HG03439 (cell line): ENCODE measurements around the gene PEG3.
"Not testable (repeated sequence)": the region's sequence is repeated elsewhere in the genome, so short reads cannot be mapped to it uniquely, and the experiment has no call there.

Experiments used
- ATAC-seq: cut with Tn5 transposase; IDR thresholded peaks from one replicate; pipeline ENCODE4 v1.9.1; 2021; ENCODE audit warnings: mild to moderate bottlenecking, moderate library complexity; ENCODE audit not compliant: unreplicated experiment

PEG3 gene

DNA sequence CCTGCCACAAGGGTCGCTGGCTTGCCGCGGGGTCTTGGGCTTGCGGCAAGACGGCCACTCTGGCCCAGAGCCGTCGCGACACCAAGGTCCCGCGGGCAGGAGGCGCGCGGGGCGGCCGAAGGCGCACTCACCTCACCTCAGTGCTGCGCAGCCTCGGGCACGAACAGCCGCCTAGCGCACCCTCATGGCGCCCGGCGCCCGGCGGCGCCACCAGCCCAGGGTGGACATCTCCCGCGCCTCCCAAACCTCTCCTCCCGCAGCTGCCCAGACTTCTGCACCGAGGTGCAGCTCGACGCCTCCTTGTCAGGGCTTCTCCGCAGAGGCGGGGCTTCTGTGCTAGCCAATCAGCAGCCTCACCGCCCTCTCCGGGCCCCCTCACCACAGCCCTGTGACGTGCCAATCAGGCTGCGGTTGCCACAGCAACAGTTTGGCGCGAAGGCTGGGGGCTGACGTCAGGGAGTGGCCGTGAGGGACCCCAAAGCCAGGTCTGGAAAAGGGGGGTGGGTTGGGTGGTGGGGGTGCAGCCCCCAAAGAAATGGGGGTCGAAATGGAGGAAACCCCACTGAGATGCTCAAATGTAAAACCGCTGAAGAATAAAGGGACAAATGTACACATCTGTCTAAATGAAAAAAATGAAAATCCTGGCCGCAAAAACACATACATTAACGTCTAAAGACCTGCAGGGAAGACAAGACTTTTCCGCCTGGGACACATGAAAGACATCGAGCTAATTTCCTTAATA lies at the start of gene PEG3, which contains the start of gene ZIM2:
PEG3 (minus strand) TSS at position 276 of the 742 bp plus-strand sequence. CDS start 16,071 bp downstream, outside the sequence.
ZIM2 (minus strand) TSS at position 276 of the 742 bp plus-strand sequence. CDS start 16,449 bp downstream, outside the sequence.
- no peak for ATAC-seq

DNA sequence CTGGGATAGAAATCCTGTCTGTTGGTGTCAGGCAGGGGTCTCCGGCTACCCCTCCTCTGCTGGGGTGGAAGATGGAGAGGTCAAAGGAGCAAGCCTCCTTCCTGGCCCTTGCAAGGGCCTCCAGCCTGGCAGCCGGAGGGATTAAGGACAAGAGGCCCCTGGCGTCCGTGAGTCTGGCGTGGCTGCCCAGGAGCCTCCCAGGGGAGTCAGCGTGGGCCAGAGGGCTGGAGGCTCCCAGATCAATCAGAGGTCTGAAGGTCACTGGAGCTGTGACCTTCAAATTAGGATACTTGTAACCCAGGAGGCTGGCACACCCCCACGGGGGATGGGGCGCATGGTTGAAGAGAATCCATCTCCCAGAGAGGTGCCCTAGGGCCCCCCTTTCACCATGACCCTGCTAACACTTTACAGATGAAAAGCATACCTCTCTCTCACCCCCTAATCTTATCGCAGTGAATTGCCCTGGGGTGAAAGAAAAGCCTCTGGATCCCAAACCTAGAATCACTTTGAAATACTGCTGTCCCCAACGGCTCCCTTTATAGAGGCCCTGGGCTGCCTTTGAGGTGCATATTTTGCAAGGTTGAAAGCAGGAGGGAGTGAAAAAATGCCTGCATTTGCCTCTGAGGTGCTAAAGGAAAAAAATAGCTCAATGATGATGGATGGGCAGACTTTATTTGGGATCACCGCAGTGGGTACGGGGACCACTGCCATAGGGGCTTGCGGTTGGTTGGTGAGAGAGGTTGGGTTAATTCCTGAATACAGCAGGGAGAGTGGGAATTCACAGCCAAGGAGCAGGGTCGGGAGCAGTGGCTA lies 44.9 kb upstream of the PEG3 start:
- ATAC-seq = no peak

DNA sequence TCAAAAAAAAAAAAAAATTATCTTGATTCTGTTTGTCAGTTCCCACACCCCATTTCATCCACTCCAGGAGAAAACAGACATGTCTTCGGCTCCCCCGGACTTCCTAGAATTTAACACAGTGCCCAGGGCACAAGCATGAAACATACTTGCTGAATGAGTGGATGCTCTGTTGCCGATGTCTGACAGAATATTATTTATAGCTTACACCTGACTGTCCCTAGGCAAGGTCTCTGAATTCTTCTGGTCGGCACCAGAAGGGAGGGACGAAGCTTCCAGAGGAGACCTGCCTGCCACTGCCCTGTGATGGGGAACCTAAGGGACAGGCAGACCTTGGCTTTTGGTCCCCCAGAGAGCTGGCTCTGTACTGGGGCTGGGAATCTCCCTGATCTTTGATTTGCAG lies 43.9 kb upstream of the PEG3 start:
- ATAC-seq = no peak

DNA sequence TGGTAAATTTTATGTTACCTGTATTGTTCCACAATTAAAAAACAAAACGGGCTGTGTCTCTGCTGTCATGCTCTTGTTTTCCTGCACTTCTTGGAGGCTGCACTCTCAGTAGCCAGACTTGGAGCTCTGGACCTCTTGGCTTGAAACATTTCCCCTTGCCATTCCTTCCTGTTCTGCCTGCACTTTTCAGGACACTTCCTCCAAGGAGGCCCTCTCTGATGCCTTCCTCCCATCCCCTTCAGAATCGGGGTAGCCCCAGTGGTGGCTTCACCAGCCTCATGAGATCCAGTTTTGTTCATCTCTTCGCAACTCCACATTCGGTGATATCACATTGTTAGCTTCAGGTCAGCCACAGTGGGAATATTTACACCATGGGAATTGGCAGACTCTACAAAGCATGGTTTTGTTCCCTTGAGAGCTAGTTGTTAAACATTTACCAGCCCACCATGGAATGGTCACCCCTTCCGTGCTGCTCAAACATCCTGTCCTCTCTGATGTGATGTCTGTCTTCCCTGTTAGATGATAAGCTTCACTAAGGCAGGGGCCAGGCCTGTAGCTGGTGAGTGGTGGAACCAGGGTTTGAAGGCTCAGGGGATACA lies 40.2 kb upstream of the PEG3 start:
- no peak for ATAC-seq

DNA sequence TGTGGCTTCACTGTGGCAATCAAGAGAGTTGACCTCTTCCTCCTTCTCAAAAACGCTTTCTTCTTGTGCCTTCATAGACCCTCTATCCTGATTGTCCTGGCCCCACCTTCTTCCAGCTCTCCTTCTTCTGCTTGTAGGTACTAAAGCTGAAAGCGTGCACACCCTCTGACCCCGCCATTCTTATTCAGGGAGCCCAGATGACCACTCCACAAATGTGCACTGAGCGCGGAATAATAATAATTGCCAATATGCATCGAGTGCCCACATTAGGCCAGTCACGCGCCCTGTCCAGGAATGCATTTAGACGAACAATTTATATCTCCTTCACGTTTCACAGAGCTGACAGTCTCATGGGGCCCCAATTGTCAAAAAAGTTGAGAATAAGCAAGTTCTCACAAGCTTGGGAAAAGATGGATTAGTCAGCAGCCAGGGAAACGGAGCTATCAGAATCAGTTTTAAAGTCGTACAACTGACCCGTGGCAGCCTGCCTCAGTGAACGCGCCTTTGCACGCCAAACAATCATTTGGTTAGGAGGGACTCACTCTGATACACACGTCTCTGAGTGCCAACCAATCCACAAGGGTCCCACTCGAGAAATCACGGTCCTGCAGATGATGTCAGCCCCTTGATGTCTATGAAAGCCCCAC lies 36.7 kb upstream of the PEG3 start:
- no peak for ATAC-seq

DNA sequence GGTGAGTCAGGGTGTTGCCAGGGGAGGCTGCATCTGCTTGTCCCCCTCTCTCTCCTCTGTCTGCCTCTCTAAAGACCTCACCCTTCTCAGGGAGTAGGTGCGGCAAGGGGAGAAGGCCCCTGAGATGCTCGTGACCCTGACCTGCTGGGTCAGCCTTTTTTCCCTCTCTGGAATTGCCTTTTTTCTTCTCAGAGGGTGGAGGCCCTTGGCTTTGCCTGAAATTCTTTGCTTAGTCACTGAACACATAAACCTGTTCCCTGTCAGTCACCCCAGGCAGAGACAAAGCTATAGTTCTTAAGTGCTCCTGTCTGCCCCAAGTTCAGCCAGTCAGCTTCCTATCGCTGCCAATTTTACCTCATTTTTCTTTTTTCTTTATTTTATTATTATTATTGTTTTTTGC lies 35.2 kb upstream of the PEG3 start:
- no peak for ATAC-seq

DNA sequence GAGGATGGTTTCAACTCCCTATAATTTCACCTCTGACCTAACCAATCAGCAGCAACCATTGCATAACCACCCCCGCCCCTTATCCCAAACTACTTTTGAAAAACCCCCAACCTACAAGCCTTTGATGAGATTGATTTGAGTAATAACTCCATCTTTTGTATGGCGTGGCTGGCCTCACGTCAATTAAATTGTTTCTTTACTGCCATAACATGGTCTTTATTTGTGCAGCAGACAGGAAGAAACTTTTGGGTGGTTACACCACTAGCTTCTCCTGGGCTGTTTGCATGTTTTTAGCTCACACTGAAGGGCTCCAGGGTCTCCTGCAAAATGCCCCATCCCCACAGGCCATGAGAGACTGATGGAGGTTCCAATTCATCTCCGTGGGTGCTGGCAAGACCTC lies 34.0 kb upstream of the PEG3 start:
- no peak for ATAC-seq

DNA sequence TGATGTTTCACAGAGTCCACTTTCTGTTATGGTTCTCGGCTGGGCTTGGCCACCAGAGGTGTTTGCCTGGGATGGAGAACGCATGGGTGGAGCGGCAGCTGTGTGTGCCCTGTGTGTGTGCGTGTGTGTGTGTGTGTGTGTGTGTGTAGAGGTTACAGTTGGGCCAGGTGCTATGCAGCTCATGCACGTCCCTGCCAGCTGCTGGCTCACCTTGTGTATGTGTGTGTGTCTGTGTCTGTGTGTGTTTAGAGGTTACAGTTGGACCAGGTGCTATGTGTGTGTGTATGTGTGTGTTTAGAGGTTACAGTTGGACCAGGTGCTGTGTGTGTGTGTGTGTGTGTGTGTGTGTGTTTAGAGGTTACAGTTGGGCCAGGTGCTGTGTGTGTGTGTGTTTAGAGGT lies 33.0 kb upstream of the PEG3 start:
- ATAC-seq = no peak

DNA sequence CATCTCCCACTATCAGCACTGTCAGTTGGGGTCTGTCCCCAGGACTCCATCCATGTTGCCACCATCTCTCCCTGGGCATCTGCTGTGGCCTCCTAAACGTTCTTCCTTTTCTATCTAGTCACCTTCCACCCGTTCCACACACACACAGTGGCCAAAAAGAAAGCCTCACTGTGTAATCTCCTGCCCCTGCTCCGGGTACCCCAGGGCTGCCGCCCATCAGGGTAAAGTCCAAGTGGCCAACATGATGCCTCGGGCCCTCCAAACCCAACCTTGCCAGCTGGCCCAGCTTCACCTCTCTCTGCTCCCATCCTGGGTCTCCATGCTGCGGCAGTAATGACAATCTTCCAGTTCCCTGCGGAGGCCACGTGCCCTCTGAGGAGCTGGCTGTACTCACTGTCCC lies 29.4 kb upstream of the PEG3 start:
- no peak for ATAC-seq

DNA sequence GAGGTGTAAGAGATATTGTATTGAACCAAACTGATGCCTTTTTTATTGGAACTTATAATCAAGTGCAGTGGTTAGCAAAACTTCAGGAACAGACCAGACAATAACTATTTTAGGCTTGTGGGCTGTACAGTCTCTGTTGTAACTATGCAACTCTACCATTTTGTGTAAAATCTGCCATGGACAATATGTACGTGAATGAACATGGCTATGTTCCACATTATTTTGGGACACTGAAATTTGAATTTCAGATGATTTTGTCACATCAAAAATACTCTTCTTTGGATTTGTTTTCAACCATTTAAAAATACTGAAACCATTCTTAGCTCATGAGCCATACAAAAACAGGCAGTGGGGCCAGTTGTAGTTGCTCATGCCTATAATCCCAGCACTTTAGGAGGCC lies 27.9 kb upstream of the PEG3 start:
- ATAC-seq = no peak

DNA sequence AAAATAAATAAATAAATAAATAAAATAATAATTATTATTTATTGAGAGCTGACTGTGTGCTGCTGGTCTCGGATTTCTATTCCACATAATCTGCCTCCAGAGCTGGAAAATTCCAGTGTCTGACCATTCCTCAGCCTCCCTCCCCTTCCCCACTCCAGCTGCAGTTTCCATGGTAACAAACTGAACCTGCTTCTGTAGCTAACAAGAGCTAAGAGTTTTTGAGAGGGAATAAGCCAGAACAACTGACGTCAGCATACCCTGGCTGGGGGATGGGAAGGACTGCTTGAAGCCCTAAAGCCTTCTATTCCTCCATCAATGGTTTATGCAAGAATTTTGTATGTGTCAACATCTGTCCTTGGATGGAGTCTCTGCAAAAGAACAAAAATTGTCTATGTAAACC lies 26.0 kb upstream of the PEG3 start:
- ATAC-seq = no peak

DNA sequence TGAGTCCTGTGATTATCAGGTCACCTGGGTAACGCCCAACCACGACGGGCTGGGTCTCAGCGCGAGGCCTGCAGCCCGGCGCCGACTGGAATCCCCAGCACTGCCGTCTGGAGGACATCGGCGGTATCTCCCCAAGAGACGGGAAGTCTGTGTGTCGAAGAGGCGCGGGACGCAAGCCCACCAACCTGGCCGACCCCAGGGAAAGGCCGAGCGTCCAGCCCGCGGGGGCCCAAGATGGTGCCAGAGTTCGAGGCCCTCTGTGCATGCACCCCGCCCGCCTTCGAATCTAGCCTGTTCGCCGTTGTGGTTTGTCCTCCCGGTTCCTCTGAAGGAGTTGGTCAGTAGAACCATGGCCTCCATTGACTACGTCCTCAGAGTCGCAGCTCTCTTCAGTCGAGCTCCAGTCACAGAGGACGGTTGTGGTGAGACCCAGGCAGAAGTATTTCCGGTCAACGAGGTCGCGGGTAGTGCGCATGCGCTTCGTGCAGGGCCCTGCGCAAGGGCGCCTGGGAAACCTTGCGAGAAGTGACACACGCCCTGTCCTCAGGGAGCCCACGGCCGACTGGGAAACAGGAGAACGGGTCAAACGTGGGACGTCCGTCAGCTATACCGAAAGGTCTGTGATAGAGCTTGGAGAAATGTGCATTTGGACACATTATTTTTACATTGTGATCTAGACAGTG lies 24.1 kb upstream of the PEG3 start:
- ATAC-seq = no peak

DNA sequence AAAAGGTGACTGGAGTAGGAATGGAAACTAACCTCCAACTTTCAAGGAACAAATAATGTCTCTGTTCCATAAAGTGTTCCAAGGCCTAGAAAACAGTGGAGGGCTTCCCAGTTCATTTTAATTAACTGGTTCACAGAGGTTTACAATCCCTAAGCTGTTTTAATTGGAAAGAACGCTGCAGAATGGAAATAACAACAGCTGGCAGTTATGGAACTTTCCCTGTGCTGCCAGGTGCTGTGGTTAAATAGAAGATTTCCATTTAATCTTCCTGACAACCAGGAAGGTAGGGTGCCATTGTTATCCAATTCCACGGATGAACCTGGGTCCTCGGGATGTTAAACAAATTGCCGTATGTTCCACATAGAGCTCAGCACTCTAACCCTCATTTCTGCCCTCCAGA lies 22.2 kb upstream of the PEG3 start:
- ATAC-seq = no peak

DNA sequence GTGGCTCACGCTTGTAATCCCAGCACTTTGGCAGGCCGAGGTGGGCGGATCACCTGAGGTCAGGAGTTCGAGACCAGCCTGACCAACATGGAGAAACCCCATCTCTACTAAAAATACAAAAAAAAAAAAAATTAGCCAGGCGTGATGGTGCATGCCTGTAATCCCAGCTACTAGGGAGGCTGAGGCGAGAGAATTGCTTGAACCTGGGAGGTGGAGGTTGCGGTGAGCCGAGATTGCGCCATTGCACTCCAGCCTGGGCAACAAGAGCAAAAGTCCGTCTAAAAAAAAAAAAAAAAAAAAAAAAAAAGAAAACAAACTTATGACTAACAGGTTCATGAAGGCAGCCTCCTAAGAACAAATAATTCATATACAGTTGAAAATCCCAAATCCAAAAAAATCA lies 19.9 kb upstream of the PEG3 start:
- ATAC-seq = not testable (repeated sequence)

DNA sequence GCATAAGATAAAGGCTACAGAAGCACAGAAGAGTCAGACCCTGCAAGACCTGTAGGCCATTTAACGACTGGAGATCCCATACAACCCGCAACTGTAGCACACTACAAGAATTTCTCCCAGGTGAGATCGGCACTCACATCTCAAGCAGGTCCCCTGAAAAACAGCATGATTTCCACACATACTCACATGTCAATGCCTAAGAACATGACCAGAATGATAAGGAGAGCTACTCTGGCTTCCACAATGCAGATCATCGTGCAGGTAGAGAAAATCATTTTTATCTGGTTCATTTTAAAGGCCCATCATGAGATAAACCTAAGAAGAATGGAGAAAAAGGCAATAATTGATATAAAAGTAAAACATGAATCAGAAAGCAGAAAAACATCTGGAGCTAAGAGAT lies 17.5 kb upstream of the PEG3 start:
- no peak for ATAC-seq

DNA sequence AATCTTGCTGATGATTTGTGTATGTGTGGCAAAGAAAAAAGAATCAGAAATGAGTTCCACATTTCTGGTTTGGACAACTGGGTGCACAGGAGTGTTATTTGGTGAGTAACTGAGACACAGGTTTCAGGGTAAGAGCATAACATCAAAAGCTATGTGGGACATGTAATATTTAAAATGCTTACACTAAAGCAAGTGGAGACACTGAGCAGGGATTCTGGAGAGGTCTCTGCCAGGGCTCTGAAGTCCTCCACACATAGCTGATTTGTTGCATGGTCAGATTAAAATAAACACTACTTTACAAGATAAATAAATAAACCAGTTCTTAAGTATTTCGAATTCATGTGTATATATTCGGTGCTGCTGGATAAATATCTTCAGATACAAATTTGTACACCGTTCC lies 16.3 kb upstream of the PEG3 start:
- no peak for ATAC-seq

DNA sequence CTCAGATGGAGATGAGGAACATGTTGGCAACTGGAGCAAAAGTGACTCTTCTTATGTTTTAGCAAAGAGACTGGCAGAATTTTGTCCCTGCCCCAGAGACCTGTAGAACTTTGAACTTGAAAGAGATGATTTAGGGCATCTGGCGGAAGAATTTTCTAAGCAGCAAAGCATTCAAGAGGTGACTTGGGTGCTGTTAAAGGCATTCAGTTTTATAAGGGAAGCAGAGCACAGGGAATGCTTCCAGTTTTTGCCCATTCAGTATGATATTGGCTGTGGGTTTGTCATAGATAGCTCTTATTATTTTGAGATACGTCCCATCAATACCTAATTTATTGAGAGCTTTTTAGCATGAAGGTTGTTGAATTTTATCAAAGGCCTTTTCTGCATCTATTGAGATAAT lies 11.8 kb upstream of the PEG3 start:
- not testable (repeated sequence) for ATAC-seq

DNA sequence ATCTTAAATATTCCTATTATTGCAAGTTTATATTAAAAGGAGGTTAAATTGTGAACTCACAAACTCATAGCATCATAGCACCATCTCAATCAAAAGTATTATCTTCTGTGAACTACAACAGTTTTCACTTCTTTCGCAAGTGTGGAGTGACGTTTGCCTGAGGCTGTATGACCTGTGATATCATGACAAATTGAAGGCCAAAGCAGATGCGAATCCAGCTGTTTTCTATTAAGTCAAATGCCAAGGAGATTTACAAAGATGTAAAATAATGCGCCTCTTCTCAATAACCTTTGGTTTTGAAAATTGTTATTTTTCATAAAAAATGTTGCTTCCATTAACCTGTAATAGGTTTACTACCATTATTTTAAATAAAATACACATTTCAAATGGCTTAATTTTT lies 7.6 kb upstream of the PEG3 start:
- ATAC-seq = no peak

DNA sequence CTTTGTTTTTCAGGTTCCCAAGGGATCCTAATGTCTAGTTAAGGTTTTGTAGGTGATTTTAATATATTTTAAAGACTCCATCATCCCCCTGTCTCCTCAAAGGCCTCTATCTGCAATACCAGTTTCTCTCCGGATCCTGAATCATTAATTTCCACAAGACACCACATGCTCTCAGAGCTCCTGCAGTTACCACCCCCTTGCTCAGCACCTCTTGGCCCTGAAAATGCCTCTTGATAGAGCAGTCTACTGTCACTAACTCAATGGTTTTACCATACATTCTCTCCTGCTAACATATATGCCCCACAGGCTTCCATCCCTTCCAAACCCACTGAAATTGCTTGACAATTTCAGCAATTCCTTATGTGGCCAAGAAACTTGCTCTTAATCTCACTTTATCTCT lies 1.9 kb upstream of the PEG3 start:
- ATAC-seq = no peak

DNA sequence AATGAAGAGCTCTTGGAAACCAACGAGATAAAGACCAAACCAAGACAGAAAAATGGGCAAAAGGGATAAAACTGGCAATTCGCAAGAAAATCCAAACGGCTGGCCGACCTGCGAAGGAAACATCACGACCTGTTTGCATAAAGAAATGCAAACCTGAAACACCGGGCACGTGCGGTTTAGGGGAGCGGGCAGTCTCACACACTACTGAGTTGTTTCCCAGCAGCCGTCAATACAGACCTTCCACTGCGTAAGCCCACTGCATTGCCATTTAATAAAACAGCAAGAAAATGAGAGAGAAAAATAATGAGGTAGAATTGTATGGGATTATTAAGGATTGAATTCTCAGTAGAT lies 642 bp upstream of the PEG3 start:
- no peak for ATAC-seq
